SK-N-MC (cell line): ENCODE measurements around the gene CAMTA2.

ENCODE experiments used
- EZH2 ChIP-seq: fragments of 200-600 bp; sonication (generic); IDR thresholded peaks from one replicate; pipeline ENCODE4 v1.6.1; 2017; ENCODE audit warnings: antibody characterized with exemption
- FOXP2 ChIP-seq: optimal IDR thresholded peaks from 2 replicates; pipeline ENCODE3; 2011; ENCODE audit warnings: mild to moderate bottlenecking, moderate library complexity; ENCODE audit not compliant: insufficient read depth; ENCODE audit errors: extremely low read length, control extremely low read depth
- POLR2AphosphoS5 ChIP-seq: IDR thresholded peaks from 2 replicates; pipeline ENCODE4 v1.6.1; 2012; ENCODE audit warnings: mild to moderate bottlenecking, low read depth, low read length, borderline replicate concordance

GRCh38 chr17:4945944-4946280 lies 41.6 kb downstream of the CAMTA2 start:
- TF ChIP-seq EZH2 (no peak), POLR2AphosphoS5 (no peak), FOXP2 (no peak)
